NT2/D1 (cell line): ENCODE measurements around the gene DEDD.
A peak's percentile ranks its signal among the peaks of the same experiment; 100 is the strongest.

Experiments used
- DNase-seq: peaks from one replicate; pipeline ENCODE4 v3.0.0-alpha.2; 2011; ENCODE audit warnings: low read depth, low spot score
- H3K27me3 ChIP-seq: 2 replicates; pipeline ENCODE4 v1.6.0; 2011; ENCODE audit warnings: mild to moderate bottlenecking; ENCODE audit not compliant: insufficient read length, insufficient read depth
- H3K36me3 ChIP-seq: 2 replicates; pipeline ENCODE4 v1.6.1; 2011; ENCODE audit warnings: mild to moderate bottlenecking, low read length, mixed read lengths; ENCODE audit not compliant: insufficient read depth, insufficient read length
- H3K4me1 ChIP-seq: 2 replicates; pipeline ENCODE4 v1.5.1; 2011; ENCODE audit not compliant: insufficient read depth, insufficient read length
- H3K4me3 ChIP-seq: 2 replicates; pipeline ENCODE4 v1.5.1; 2011; ENCODE audit warnings: low read depth; ENCODE audit not compliant: insufficient read length
- H3K9ac ChIP-seq: 2 replicates; pipeline ENCODE4 v1.6.0; 2011; ENCODE audit warnings: low read depth; ENCODE audit not compliant: insufficient read length
- H3K9me3 ChIP-seq: 2 replicates; pipeline ENCODE4 v1.5.1; 2011; ENCODE audit warnings: mild to moderate bottlenecking, low read length; ENCODE audit not compliant: insufficient read depth
- SUZ12 ChIP-seq: IDR thresholded peaks from 2 replicates; pipeline ENCODE4 v1.6.1; 2011; ENCODE audit not compliant: insufficient read length, insufficient read depth; ENCODE audit errors: extremely low read depth
- YY1 ChIP-seq: IDR thresholded peaks from 2 replicates; pipeline ENCODE4 v1.6.1; 2011; ENCODE audit not compliant: insufficient read length, insufficient read depth
- ZNF274 ChIP-seq: IDR thresholded peaks from 2 replicates; pipeline ENCODE4 v1.6.1; 2011; ENCODE audit warnings: mild to moderate bottlenecking, low read depth, low read length

The DEDD gene

DNA sequence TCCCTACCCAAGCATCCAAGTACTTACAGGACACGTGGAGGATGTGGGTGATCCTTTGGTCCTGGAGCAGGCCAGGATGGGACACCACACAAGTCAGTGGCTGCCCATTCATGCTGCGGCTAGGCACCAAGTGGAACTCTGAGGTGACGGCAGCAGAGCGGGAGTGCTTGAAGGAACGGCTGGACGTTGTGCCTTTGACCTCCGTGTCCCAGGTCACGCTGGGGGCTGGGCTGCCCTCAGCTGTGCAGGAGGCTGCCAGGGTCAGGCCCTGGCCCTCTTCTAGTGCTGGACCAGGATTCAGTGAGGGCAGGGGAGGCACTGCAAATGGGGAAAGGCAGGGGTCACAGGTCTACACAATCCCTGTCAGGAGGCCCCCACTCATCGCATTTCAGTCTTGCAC, 55.0 kb downstream of the DEDD start:
- no peaks in the 10 kb centered on the region for H3K27me3 ChIP-seq
- peaks cover 18% of the 10 kb centered on the region for H3K4me1 ChIP-seq
- TF ChIP-seq SUZ12 (no peak), YY1 (no peak)
- H3K9ac ChIP-seq: no peak overlapping the region
- no peak for DNase-seq
- no peaks in the 10 kb centered on the region for H3K9me3 ChIP-seq
- no peaks in the 10 kb centered on the region for H3K36me3 ChIP-seq
- H3K4me3 ChIP-seq: no peak overlapping the region

DNA sequence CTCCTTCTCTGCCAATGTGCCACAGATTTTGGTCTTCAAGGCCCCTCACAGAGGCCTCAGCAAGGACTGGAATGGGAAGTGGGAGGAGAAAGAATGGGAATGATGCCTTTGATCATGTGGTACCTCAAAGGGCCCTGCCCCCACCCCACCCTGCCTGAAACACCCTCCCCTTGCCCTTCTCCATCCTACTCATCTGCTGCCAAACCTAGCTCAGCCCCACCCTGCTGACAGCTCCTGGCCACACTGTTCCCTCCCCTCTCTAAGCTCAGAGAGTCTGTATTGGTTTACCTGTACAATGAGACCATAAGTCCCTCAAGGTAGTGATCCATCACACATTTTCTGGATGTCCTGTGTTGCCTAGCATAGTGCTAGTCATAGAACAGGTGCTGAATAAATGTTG, 56.1 kb downstream of the DEDD start:
- Histone ChIP-seq H3K9me3 (no peaks in the 10 kb centered on the region), H3K9ac (no peak overlapping the region), H3K4me1 (peaks cover 16% of the 10 kb centered on the region), H3K27me3 (no peaks in the 10 kb centered on the region), H3K4me3 (no peak overlapping the region), H3K36me3 (no peaks in the 10 kb centered on the region)
- no peak for DNase-seq
- no peak for TF ChIP-seq YY1
- no peak for TF ChIP-seq SUZ12
- TF ChIP-seq ZNF274: no peak

DNA sequence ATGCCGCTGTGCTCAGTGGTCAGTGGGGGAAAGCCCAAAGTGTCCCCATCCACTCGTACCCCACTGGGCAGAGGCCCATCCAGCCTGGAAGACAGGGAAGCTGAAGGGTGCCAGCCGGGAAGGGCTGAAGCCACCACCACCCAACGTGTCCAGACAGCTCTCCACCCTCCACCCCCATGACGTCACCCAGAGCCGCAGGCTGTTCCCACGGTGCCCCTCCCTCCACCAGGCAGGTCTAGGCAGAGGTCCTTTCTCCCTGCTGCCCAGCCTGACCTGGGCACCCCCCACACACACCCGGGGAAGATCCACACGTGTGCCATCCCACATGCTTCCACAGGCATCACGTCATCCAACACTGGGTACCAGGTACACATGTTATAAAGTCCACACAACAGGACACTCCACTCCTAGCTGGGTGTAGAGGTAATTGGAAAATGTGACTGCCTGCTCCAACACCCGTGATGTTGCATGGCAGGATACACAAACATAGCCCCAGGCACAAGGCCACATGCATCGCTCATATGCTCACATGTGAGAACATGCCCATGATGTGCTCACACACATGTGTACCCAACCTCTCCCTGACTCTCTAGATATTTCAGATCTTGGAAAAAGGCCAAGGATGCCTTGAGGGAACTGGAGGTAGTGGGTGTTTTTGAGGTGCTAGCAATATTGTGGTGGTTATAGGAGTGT, 57.6 kb downstream of the DEDD start:
- peaks cover 8% of the 10 kb centered on the region; the same call in 1 of the 2 replicates for H3K9me3 ChIP-seq
- H3K4me3 ChIP-seq: no peak overlapping the region
- no peaks in the 10 kb centered on the region for H3K36me3 ChIP-seq
- DNase-seq: no peak
- H3K9ac ChIP-seq: no peak overlapping the region
- TF ChIP-seq ZNF274 (no peak), SUZ12 (no peak), YY1 (no peak)
- H3K27me3 ChIP-seq: no peaks in the 10 kb centered on the region
- peaks cover 9% of the 10 kb centered on the region for H3K4me1 ChIP-seq

DNA sequence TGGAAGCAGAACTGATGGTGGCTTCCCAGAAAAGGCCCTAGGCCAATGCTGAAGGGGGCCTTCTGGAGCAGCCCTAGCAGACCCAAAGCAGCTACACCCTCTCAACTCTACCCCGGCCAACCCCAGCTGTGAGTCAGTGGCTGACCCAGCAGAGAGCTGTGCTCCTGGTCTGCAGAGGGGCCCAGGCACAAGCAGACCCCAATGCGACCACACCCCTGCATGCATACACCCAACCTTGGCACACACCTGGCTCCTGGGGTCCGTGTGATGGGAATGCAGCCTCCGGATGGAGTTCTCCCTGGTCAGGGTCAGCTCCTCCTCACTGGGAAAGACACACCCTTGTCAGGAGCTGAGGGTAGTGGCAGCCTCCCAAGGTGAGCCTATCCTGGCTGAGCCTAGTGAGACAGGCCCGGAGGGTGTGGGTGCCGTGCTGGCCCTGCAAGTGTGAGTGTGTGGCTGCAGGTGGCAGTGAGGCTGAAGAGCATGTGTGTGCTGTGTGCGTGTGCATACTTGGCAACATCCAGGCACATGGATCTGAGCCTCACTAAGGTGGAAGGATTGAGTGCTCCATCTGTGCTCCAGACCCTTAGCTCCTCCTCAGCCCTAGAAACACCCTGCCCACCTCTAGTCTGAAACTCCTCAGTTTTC, 58.9 kb downstream of the DEDD start:
- Histone ChIP-seq H3K4me1 (peaks cover 11% of the 10 kb centered on the region), H3K4me3 (no peak overlapping the region), H3K27me3 (no peaks in the 10 kb centered on the region), H3K9ac (no peak overlapping the region), H3K9me3 (peaks cover 8% of the 10 kb centered on the region; the same call in 1 of the 2 replicates), H3K36me3 (no peaks in the 10 kb centered on the region)
- TF ChIP-seq SUZ12 (no peak), YY1 (no peak), ZNF274 (no peak)
- DNase-seq: no peak

DNA sequence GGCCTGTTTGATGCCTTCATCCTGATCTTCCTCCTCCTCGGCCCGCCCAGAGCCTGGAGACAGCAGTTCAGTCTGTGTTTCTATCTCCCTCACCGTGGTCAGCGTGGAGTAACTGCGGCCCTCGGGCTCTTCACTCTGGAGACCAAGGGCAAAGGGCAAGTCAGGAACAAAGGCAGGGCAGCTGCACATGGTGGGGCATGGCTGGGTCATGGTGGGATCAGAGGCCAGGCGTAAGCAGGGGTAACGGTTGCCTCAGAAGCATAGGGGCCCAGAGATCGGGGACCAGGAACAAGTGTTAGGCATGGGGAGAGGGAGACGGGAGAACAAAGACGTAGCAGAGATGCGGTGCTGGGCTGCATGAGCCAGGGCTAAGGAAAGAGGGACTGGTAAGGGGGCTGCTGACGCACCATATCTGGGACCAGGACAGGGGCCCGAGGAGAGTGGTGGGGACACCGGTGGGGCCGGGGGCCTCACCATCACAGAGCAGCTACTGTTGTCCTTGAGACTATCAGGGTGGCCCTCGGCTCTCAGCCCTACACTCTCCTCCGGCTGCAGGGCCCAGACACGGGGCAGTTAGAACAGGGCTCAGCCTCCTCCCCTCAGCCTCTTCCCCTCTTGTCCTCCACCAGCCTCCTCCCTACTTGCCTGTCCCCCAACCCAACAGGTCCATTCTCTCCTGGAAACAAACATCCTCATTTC, 59.6 kb downstream of the DEDD start:
- Histone ChIP-seq H3K9me3 (peaks cover 8% of the 10 kb centered on the region; the same call in 1 of the 2 replicates), H3K9ac (no peak overlapping the region), H3K36me3 (no peaks in the 10 kb centered on the region), H3K4me3 (no peak overlapping the region), H3K27me3 (no peaks in the 10 kb centered on the region), H3K4me1 (peaks cover 11% of the 10 kb centered on the region)
- no peak for DNase-seq
- TF ChIP-seq SUZ12: no peak
- no peak for TF ChIP-seq YY1
- no peak for TF ChIP-seq ZNF274

DNA sequence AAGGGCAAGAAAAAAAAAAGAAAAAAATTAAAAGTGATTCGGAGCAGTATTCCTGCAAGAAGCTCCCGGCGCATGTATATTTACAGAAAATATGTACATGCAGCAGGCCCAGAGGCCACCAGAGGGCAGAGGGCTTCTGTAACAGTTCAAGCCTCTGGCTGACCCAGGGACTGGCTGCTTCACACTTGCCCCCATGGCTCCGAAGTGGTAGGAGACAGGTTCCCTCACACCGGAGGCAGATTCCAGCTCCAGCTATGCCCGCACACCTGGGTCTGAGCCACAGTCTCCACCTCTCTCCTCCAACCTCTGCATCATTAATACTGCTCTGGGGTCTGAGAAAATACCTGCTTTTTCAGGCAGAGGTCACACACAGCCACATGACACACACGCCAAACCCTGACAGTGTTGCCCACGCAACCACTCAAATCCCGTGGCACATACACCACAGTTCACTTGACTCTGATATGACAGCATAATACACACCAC, 60.5 kb downstream of the DEDD start:
- no peak for TF ChIP-seq YY1
- TF ChIP-seq ZNF274: no peak
- TF ChIP-seq SUZ12: no peak
- no peaks in the 10 kb centered on the region for H3K36me3 ChIP-seq

More for the DNA sequence above, 60.5 kb downstream of the DEDD start:
- Histone ChIP-seq H3K27me3 (no peaks in the 10 kb centered on the region), H3K9ac (no peak overlapping the region), H3K9me3 (peaks cover 8% of the 10 kb centered on the region; the same call in 1 of the 2 replicates), H3K4me1 (peaks cover 7% of the 10 kb centered on the region), H3K4me3 (no peak overlapping the region)
- DNase-seq: peak; percentile 49
